ENCODE results near the gene ASPHD1. TPM values are rescaled to one million over a fixed set of nuclear protein-coding genes. Genes with fewer than 3 reads are reported as not detected.
"Not testable (repeated sequence)": the region's sequence is repeated elsewhere in the genome, so short reads cannot be mapped to it uniquely, and the experiment has no call there.

The ASPHD1 gene
- polyA plus RNA-seq, 4 donors = 0.67 to 11.5 (median 3.0) TPM

- Histone ChIP-seq H3K4me1 (ENCODE audit: control insufficient read depth in 3 of 3, insufficient read depth in 2 of 3, low read depth in 1 of 3, low read length in 2 of 3) (peaks cover 2 to 23% (median 4%) of the 10 kb centered on the region in 3 donors), H3K9me3 (ENCODE audit: control insufficient read depth in 2 of 2, insufficient read depth in 1 of 2, low read depth in 1 of 2, low read length in 1 of 2) (no peaks in the 10 kb centered on the region), H3K36me3 (ENCODE audit: control insufficient read depth in 3 of 3, insufficient read depth in 2 of 3, low read depth in 1 of 3, low read length in 3 of 3) (peaks cover 6 to 39% (median 8%) of the 10 kb centered on the region in 3 donors), H3K27ac (ENCODE audit: low read depth in 1 of 3, low read length in 2 of 3) (no peak overlapping the region), H3K4me3 (ENCODE audit: low read depth in 1 of 3, low read length in 3 of 3) (no peak overlapping the region), H3K27me3 (ENCODE audit: control insufficient read depth in 3 of 3, insufficient read depth in 3 of 3, low read length in 3 of 3) (no peaks in the 10 kb centered on the region)
- FAIRE-seq = no peak
- 95 to 97% (median 95%) methylated on average over 17 to 19 of the region's 19 CpGs for WGBS, 3 donors
- no peak for DNase-seq
These were observed 41.3 kb upstream of the ASPHD1 start for GRCh38 chr16:29858974-29859373.

GRCh38 chr16:29860218-29860617, 40.1 kb upstream of the ASPHD1 start:
- Histone ChIP-seq H3K27me3 (ENCODE audit: control insufficient read depth in 3 of 3, insufficient read depth in 3 of 3, low read length in 3 of 3) (no peaks in the 10 kb centered on the region), H3K9me3 (ENCODE audit: control insufficient read depth in 2 of 2, insufficient read depth in 1 of 2, low read depth in 1 of 2, low read length in 1 of 2) (no peaks in the 10 kb centered on the region), H3K4me3 (ENCODE audit: low read depth in 1 of 3, low read length in 3 of 3) (no peak overlapping the region), H3K36me3 (ENCODE audit: control insufficient read depth in 3 of 3, insufficient read depth in 2 of 3, low read depth in 1 of 3, low read length in 3 of 3) (peaks cover 6 to 39% (median 8%) of the 10 kb centered on the region in 3 donors), H3K4me1 (ENCODE audit: control insufficient read depth in 3 of 3, insufficient read depth in 2 of 3, low read depth in 1 of 3, low read length in 2 of 3) (peaks cover 2 to 23% (median 4%) of the 10 kb centered on the region in 3 donors), H3K27ac (ENCODE audit: low read depth in 1 of 3, low read length in 2 of 3) (no peak overlapping the region)
- DNase-seq (no peak), FAIRE-seq (no peak)
- WGBS, 3 donors = 88 to 92% (median 92%) methylated on average over 9 of the region's 9 CpGs

- FAIRE-seq (no peak), DNase-seq (peak; percentile 35 to 59)
- Histone ChIP-seq H3K27me3 (ENCODE audit: control insufficient read depth in 3 of 3, insufficient read depth in 3 of 3, low read length in 3 of 3) (no peaks in the 10 kb centered on the region), H3K4me3 (ENCODE audit: low read depth in 1 of 3, low read length in 3 of 3) (peak overlapping the region; percentile 78 to 92 (median 90)), H3K36me3 (ENCODE audit: control insufficient read depth in 3 of 3, insufficient read depth in 2 of 3, low read depth in 1 of 3, low read length in 3 of 3) (peaks cover 6 to 38% (median 8%) of the 10 kb centered on the region in 3 donors), H3K4me1 (ENCODE audit: control insufficient read depth in 3 of 3, insufficient read depth in 2 of 3, low read depth in 1 of 3, low read length in 2 of 3) (peaks cover 2 to 17% (median 4%) of the 10 kb centered on the region in 3 donors), H3K27ac (ENCODE audit: low read depth in 1 of 3, low read length in 2 of 3) (peak overlapping the region in 2 of 3 donors; percentile 75 to 83), H3K9me3 (ENCODE audit: control insufficient read depth in 2 of 2, insufficient read depth in 1 of 2, low read depth in 1 of 2, low read length in 1 of 2) (no peaks in the 10 kb centered on the region)
- 1% methylated on average over 20 to 27 of the region's 27 CpGs for WGBS, 3 donors
These were observed 37.9 kb upstream of the ASPHD1 start for GRCh38 chr16:29862383-29862883.

- WGBS, 3 donors = 0% methylated on average over 37 to 57 of the region's 57 CpGs
These were observed 37.2 kb upstream of the ASPHD1 start, which contains the start of gene CDIPT for GRCh38 chr16:29862884-29863668. Gene CDIPT (minus strand): TSS chr16:29863226. CDS start chr16:29862857, 369 bp downstream.

GRCh38 chr16:29863669-29863984, 36.7 kb upstream of the ASPHD1 start:
- no peaks in the 10 kb centered on the region for H3K27me3 ChIP-seq (ENCODE audit: control insufficient read depth in 3 of 3, insufficient read depth in 3 of 3, low read length in 3 of 3)
- FAIRE-seq (no peak), DNase-seq (no peak)
- H3K36me3 ChIP-seq (ENCODE audit: control insufficient read depth in 3 of 3, insufficient read depth in 2 of 3, low read depth in 1 of 3, low read length in 3 of 3) = peaks cover 5 to 29% (median 6%) of the 10 kb centered on the region in 3 donors
- H3K4me1 ChIP-seq (ENCODE audit: control insufficient read depth in 3 of 3, insufficient read depth in 2 of 3, low read depth in 1 of 3, low read length in 2 of 3) = peaks cover 2 to 17% (median 4%) of the 10 kb centered on the region in 3 donors
- H3K9me3 ChIP-seq (ENCODE audit: control insufficient read depth in 2 of 2, insufficient read depth in 1 of 2, low read depth in 1 of 2, low read length in 1 of 2) = no peaks in the 10 kb centered on the region
- peak overlapping the region in 1 of 3 donors; percentile 83 for H3K27ac ChIP-seq (ENCODE audit: low read depth in 1 of 3, low read length in 2 of 3)
- H3K4me3 ChIP-seq (ENCODE audit: low read depth in 1 of 3, low read length in 3 of 3) = peak overlapping the region in 1 of 3 donors; percentile 7
- WGBS, 3 donors = 32 to 38% (median 36%) methylated on average over 16 of the region's 16 CpGs

More at GRCh38 chr16:29862884-29863668, 37.2 kb upstream of the ASPHD1 start, which contains the start of gene CDIPT:
- H3K27ac ChIP-seq (ENCODE audit: low read depth in 1 of 3, low read length in 2 of 3) = peak within 1 kb of the TSS; percentile 75 to 83 (median 79)
- H3K4me1 ChIP-seq (ENCODE audit: control insufficient read depth in 3 of 3, insufficient read depth in 2 of 3, low read depth in 1 of 3, low read length in 2 of 3) = peaks cover 2 to 17% (median 4%) of the 10 kb centered on the region in 3 donors
- H3K27me3 ChIP-seq (ENCODE audit: control insufficient read depth in 3 of 3, insufficient read depth in 3 of 3, low read length in 3 of 3) = no peaks in the 10 kb centered on the region
- H3K4me3 ChIP-seq (ENCODE audit: low read depth in 1 of 3, low read length in 3 of 3) = peak within 1 kb of the TSS; percentile 78 to 92 (median 90)
- no peaks in the 10 kb centered on the region for H3K9me3 ChIP-seq (ENCODE audit: control insufficient read depth in 2 of 2, insufficient read depth in 1 of 2, low read depth in 1 of 2, low read length in 1 of 2)
- no peak for FAIRE-seq
- H3K36me3 ChIP-seq (ENCODE audit: control insufficient read depth in 3 of 3, insufficient read depth in 2 of 3, low read depth in 1 of 3, low read length in 3 of 3) = peaks cover 6 to 32% (median 8%) of the 10 kb centered on the region in 3 donors
- peak; percentile 98 for DNase-seq

GRCh38 chr16:29864205-29864604, 36.1 kb upstream of the ASPHD1 start:
- FAIRE-seq = no peak

GRCh38 chr16:29868396-29869009, 31.8 kb upstream of the ASPHD1 start:
- no peak for DNase-seq
- 62 to 69% (median 67%) methylated on average over 8 of the region's 8 CpGs for WGBS, 3 donors
- H3K4me1 ChIP-seq (ENCODE audit: control insufficient read depth in 3 of 3, insufficient read depth in 2 of 3, low read depth in 1 of 3, low read length in 2 of 3) = peaks cover 0 to 4% (median 0%) of the 10 kb centered on the region in 3 donors
- H3K27me3 ChIP-seq (ENCODE audit: control insufficient read depth in 3 of 3, insufficient read depth in 3 of 3, low read length in 3 of 3) = no peaks in the 10 kb centered on the region
- H3K9me3 ChIP-seq (ENCODE audit: control insufficient read depth in 2 of 2, insufficient read depth in 1 of 2, low read depth in 1 of 2, low read length in 1 of 2) = no peaks in the 10 kb centered on the region
- H3K4me3 ChIP-seq (ENCODE audit: low read depth in 1 of 3, low read length in 3 of 3) = no peak overlapping the region
- H3K27ac ChIP-seq (ENCODE audit: low read depth in 1 of 3, low read length in 2 of 3) = no peak overlapping the region
- peaks cover 0 to 31% (median 0%) of the 10 kb centered on the region in 3 donors for H3K36me3 ChIP-seq (ENCODE audit: control insufficient read depth in 3 of 3, insufficient read depth in 2 of 3, low read depth in 1 of 3, low read length in 3 of 3)
- FAIRE-seq = no peak

More at GRCh38 chr16:29864205-29864604, 36.1 kb upstream of the ASPHD1 start:
- Histone ChIP-seq H3K4me3 (ENCODE audit: low read depth in 1 of 3, low read length in 3 of 3) (no peak overlapping the region), H3K9me3 (ENCODE audit: control insufficient read depth in 2 of 2, insufficient read depth in 1 of 2, low read depth in 1 of 2, low read length in 1 of 2) (no peaks in the 10 kb centered on the region), H3K27me3 (ENCODE audit: control insufficient read depth in 3 of 3, insufficient read depth in 3 of 3, low read length in 3 of 3) (no peaks in the 10 kb centered on the region), H3K27ac (ENCODE audit: low read depth in 1 of 3, low read length in 2 of 3) (no peak overlapping the region), H3K36me3 (ENCODE audit: control insufficient read depth in 3 of 3, insufficient read depth in 2 of 3, low read depth in 1 of 3, low read length in 3 of 3) (peaks cover under 1 to 23% (median 6%) of the 10 kb centered on the region in 3 donors), H3K4me1 (ENCODE audit: control insufficient read depth in 3 of 3, insufficient read depth in 2 of 3, low read depth in 1 of 3, low read length in 2 of 3) (peaks cover 2 to 17% (median 4%) of the 10 kb centered on the region in 3 donors)
- no peak for DNase-seq
- 85 to 88% (median 86%) methylated on average over 8 to 9 of the region's 9 CpGs for WGBS, 3 donors

- DNase-seq; H3K27ac ChIP-seq (ENCODE audit: low read depth in 1 of 3, low read length in 2 of 3); H3K27me3 ChIP-seq (ENCODE audit: control insufficient read depth in 3 of 3, insufficient read depth in 3 of 3, low read length in 3 of 3); H3K9me3 ChIP-seq (ENCODE audit: control insufficient read depth in 2 of 2, insufficient read depth in 1 of 2, low read depth in 1 of 2, low read length in 1 of 2); FAIRE-seq; H3K4me3 ChIP-seq (ENCODE audit: low read depth in 1 of 3, low read length in 3 of 3); H3K4me1 ChIP-seq (ENCODE audit: control insufficient read depth in 3 of 3, insufficient read depth in 2 of 3, low read depth in 1 of 3, low read length in 2 of 3): not testable (repeated sequence)
- WGBS, 3 donors = 75 to 90% (median 86%) methylated on average over 8 of the region's 8 CpGs
- H3K36me3 ChIP-seq (ENCODE audit: control insufficient read depth in 3 of 3, insufficient read depth in 2 of 3, low read depth in 1 of 3, low read length in 3 of 3) = peaks cover 0 to 34% (median 0%) of the 10 kb centered on the region in 3 donors
These were observed 31.2 kb upstream of the ASPHD1 start for GRCh38 chr16:29869067-29869466.
